HepG2 (cell line): ENCODE measurements around the gene GALNTL6. TPM values are rescaled to one million over a fixed set of nuclear protein-coding genes. Genes with fewer than 3 reads are reported as not detected.

Experiments
- ATAC-seq: fragments of 200-7000 bp; cut with Tn5 transposase; 3 replicates; pipeline ENCODE4 v1.9.1; 2020; ENCODE audit warnings: mild to moderate bottlenecking, moderate library complexity
- BruUV-seq: library from RNA; stranded (reverse); fragments of 400-500 nt; replicated peaks from 2 replicates; lab custom pipeline; 2021; lab: Mats Ljungman, UMichigan
- CTCF ChIA-PET: fragments of 300-600 bp; formaldehyde crosslinking; extraction: SDS; loops from one replicate; lab custom pipeline; 2021; ENCODE audit warnings: low total read pairs, inconsistent platforms, low intra/inter-chr PET ratio; lab: Yijun Ruan, JAX
- POLR2A ChIA-PET: fragments of 350-600 bp; sonication (Branson Sonifier 250); formaldehyde crosslinking; loops from one replicate; lab custom pipeline; 2020; ENCODE audit warnings: antibody characterized with exemption, inconsistent platforms; lab: Yijun Ruan, JAX
- DNase-seq: peaks from one replicate; pipeline ENCODE4 v3.0.0-alpha.2; 2015; ENCODE audit warnings: low spot score
- FAIRE-seq: peaks from 3 replicates; lab custom pipeline; 2011; peaks lifted over from hg19 to GRCh38; lab: Jason Lieb, UNC
- H2AFZ ChIP-seq: one replicate; pipeline ENCODE4 v1.6.1; 2011; ENCODE audit warnings: low read length, inconsistent platforms
- H3K27ac ChIP-seq: fragments of 300-600 bp; 3 replicates; pipeline ENCODE4 v1.8.0; 2011; ENCODE audit warnings: mixed run types, mild to moderate bottlenecking, mixed read lengths, low read length, inconsistent platforms; ENCODE audit not compliant: insufficient read depth; ENCODE audit errors: extremely low read length
- H3K27me3 ChIP-seq, 2 experiments: fragments of 200-600 bp in 1 of 2; 2 replicates in 1 of 2; 3 replicates in 1 of 2; pipeline versions ENCODE4 v1.6.0 to v1.8.0; 2011; ENCODE audit warnings: low read length in 2 of 2, mild to moderate bottlenecking in 2 of 2, moderate library complexity in 2 of 2, inconsistent platforms in 1 of 2; ENCODE audit not compliant: insufficient read depth in 2 of 2, control insufficient read depth in 1 of 2
- H3K36me3 ChIP-seq, 2 experiments: fragments of 200-600 bp in 1 of 2; replicated peaks in 1 of 2; 2 replicates in 1 of 2; 3 replicates in 1 of 2; pipeline versions ENCODE4 v1.5.1 to v1.8.0; 2011; ENCODE audit warnings: low read length in 2 of 2, inconsistent platforms in 1 of 2; ENCODE audit not compliant: insufficient read depth in 2 of 2, control insufficient read depth in 1 of 2
- H3K4me1 ChIP-seq: 2 replicates; pipeline ENCODE4 v1.5.1; 2012; ENCODE audit warnings: low read length, inconsistent platforms; ENCODE audit not compliant: insufficient read depth
- H3K4me2 ChIP-seq: 2 replicates; pipeline ENCODE4 v1.6.0; 2011; ENCODE audit warnings: low read depth, low read length, inconsistent platforms
- H3K4me3 ChIP-seq, 3 experiments: fragments of 200-600 bp in 1 of 3; sonication (generic), shearing (Covaris generic) in 1 of 3; replicated peaks in 1 of 3; 2 replicates each; pipeline ENCODE4 v1.5.1; 2011 to 2016; ENCODE audit warnings: low read length in 3 of 3, inconsistent platforms in 2 of 3, low read depth in 2 of 3, mild to moderate bottlenecking in 2 of 3, control low read depth in 1 of 3, mixed read lengths in 1 of 3; ENCODE audit not compliant: insufficient read depth in 1 of 3
- H3K79me2 ChIP-seq: one replicate; pipeline ENCODE4 v1.6.1; 2011; ENCODE audit warnings: low read length, inconsistent platforms; ENCODE audit not compliant: insufficient read depth
- H3K9ac ChIP-seq: 2 replicates; pipeline ENCODE4 v1.6.0; 2011; ENCODE audit warnings: mild to moderate bottlenecking, low read depth, low read length, inconsistent platforms; ENCODE audit not compliant: insufficient read depth
- H3K9me3 ChIP-seq: 2 replicates; pipeline ENCODE4 v1.5.1; 2012; ENCODE audit warnings: mild to moderate bottlenecking, low read length
- H4K20me1 ChIP-seq: 2 replicates; pipeline ENCODE4 v1.6.0; 2011; ENCODE audit warnings: inconsistent platforms, mild to moderate bottlenecking, low read length, moderate library complexity; ENCODE audit not compliant: insufficient read depth
- CBX2 ChIP-seq, 2 experiments: fragments of 200-600 bp in 1 of 2; sonication (generic); formaldehyde crosslinking in 1 of 2; IDR thresholded peaks; 2 replicates each; pipeline versions ENCODE4 v1.7.0 to v1.8.1; 2018 to 2022; ENCODE audit warnings: low read depth in 2 of 2, low read length in 1 of 2, mild to moderate bottlenecking in 1 of 2, missing genetic modification reagents in 1 of 2
- IRX3 ChIP-seq: sonication (generic); formaldehyde crosslinking; IDR thresholded peaks from 2 replicates; pipeline ENCODE4 v1.8.1; 2023; ENCODE audit warnings: mild to moderate bottlenecking, low read depth, missing genetic modification reagents, borderline replicate concordance
- MAZ ChIP-seq, 2 experiments: sonication (generic) in 1 of 2; formaldehyde crosslinking in 1 of 2; IDR thresholded peaks; 2 replicates each; pipeline versions ENCODE4 v1.5.0 to v1.6.1; 2012 to 2020; ENCODE audit warnings: low read depth in 2 of 2, mild to moderate bottlenecking in 2 of 2, borderline replicate concordance in 1 of 2, improper control_type of control experiment in 1 of 2, low read length in 1 of 2, missing genetic modification reagents in 1 of 2, moderate library complexity in 1 of 2
- MED8 ChIP-seq: sonication (generic); formaldehyde crosslinking; IDR thresholded peaks from 2 replicates; pipeline ENCODE4 v1.8.1; 2023; ENCODE audit warnings: mild to moderate bottlenecking, missing genetic modification reagents; ENCODE audit not compliant: insufficient replicate concordance
- XBP1 ChIP-seq: sonication (generic); formaldehyde crosslinking; IDR thresholded peaks from 2 replicates; pipeline ENCODE4 v1.5.0; 2020; ENCODE audit warnings: missing genetic modification reagents
- ZNF263 ChIP-seq: sonication (generic); formaldehyde crosslinking; IDR thresholded peaks from 2 replicates; pipeline ENCODE4 v1.4.0; 2020; ENCODE audit warnings: missing genetic modification reagents
- WGBS: methylation state at CpG from one replicate; pipeline ENCODE4 v1.1.6; 2017; ENCODE audit warnings: low lambda C conversion rate; 5-methylcytosine and 5-hydroxymethylcytosine counted together
- in situ Hi-C: cut with HindIII; loops from 2 replicates; pipeline ENCODE4 v1.10.0; 2017; ENCODE audit warnings: low pct_unique_long_range_greater_than_20kb; ENCODE audit not compliant: extremely low pct_ligation_motif_present
- intact Hi-C: fragments of 100-400 bp; cut with micrococcal nuclease; formaldehyde crosslinking; loops from one replicate; pipeline ENCODE4 v1.10.0; 2022; ENCODE audit not compliant: unreplicated experiment
- polyA plus RNA-seq, 8 experiments: library from polyadenylated mRNA; depleted of rRNA in 3 of 8; stranded (reverse) in 7 of 8; unstranded in 1 of 8; fragments of >200 nt; fragmentation: Illumina TruSeq in 4 of 8; extraction: Trizol in 4 of 8; gene quantifications; 2 replicates each; pipeline versions ENCODE4 v1.2.1 to v1.2.3, GENCODE V29; 2011 to 2016; ENCODE audit warnings: low read depth in 4 of 8, missing spikeins in 1 of 8, mixed read lengths in 1 of 8; ENCODE audit not compliant: insufficient read depth in 1 of 8
- total RNA-seq, 5 experiments: library from RNA; depleted of rRNA; stranded (reverse); fragments of >200 nt; fragmentation: Illumina TruSeq; extraction: Trizol; gene quantifications; 2 replicates each; pipeline ENCODE4 v1.2.3, GENCODE V29; 2016; ENCODE audit warnings: low read depth in 1 of 5
- TF ChIP-seq, protein P1 (sequence below): sonication (generic); formaldehyde crosslinking; IDR thresholded peaks from 2 replicates; pipeline ENCODE4 v1.5.0; 2020; ENCODE audit warnings: missing genetic modification reagents, mild to moderate bottlenecking, borderline replicate concordance
- TF ChIP-seq, protein P2 (sequence below): sonication (generic); formaldehyde crosslinking; IDR thresholded peaks from 2 replicates; pipeline ENCODE4 v1.4.0; 2020; ENCODE audit warnings: missing genetic modification reagents
- TF ChIP-seq, protein P3 (sequence below): sonication (generic); formaldehyde crosslinking; conservative IDR thresholded peaks from 2 replicates; pipeline ENCODE4 v1.4.0; 2020; ENCODE audit warnings: missing genetic modification reagents
- TF ChIP-seq, protein P4 (sequence below): sonication (generic); formaldehyde crosslinking; IDR thresholded peaks from 2 replicates; pipeline ENCODE4 v1.4.0; 2020; ENCODE audit warnings: missing genetic modification reagents
- TF ChIP-seq, protein P5 (sequence below): sonication (generic); formaldehyde crosslinking; IDR thresholded peaks from 2 replicates; pipeline ENCODE4 v1.4.0; 2020; ENCODE audit warnings: missing genetic modification reagents

GALNTL6 gene
- total and polyA plus RNA-seq, 2 of the 13 experiments (the other 11 are each of a cell fraction or from before 2014, with no cell fraction given) = not detected

DNA sequence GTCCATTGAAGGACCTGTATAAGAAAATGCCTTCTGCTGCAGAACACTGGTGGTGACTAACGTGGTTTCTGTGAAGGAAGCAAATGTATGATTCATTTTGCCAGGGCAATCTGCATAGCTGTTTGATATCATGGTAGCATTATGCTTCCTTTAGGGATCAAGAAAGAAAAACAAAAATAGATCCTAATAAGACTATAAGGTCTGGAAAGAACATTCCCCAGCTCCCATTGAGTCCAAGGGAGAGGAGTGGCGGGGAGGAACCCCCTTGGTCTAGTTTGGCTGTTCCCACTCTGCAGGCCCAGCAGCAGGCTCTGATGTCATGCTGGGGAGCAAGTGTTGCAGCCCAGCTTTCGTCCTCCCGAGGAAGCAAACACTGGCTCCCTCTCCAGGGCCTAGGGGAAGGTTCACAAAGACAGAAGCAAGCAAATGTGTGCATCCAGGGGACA, 1200.9 kb downstream of the GALNTL6 start:
- H3K4me3 ChIP-seq = no peak overlapping the region
- H3K36me3 ChIP-seq = no peaks in the 10 kb centered on the region
- no peaks in the 10 kb centered on the region for H3K79me2 ChIP-seq
- H3K9me3 ChIP-seq = no peaks in the 10 kb centered on the region
- H3K27me3 ChIP-seq = no peaks in the 10 kb centered on the region
- H3K9ac ChIP-seq = no peak overlapping the region
- ChIA-PET CTCF (interaction anchor here (0.7 to 1.8 kb wide), 2 partner anchors 241 to 244 kb away, joined by 3 to 14 read pairs; no protein-coding TSS in a partner anchor), POLR2A (no interaction called here)
- 4% methylated on average over 4 of the region's 4 CpGs for WGBS
- H3K27ac ChIP-seq = no peak overlapping the region
- intact Hi-C loops = no loop called here
- no TSS peak for BruUV-seq
- H3K4me2 ChIP-seq = no peak overlapping the region
- DNase-seq (no peak), FAIRE-seq (no peak), ATAC-seq (peak; percentile 47; the same call in 2 of the 3 replicates)
- no peak overlapping the region for H2AFZ ChIP-seq
- TF ChIP-seq ZNF263 (no peak), IRX3 (CRISPR knock-in tag) (no peak)
- in situ Hi-C loops = loop anchor here (5.0 to 25.0 kb wide), 2 partner anchors 243 to 398 kb away; no protein-coding TSS in a partner anchor
- no peaks in the 10 kb centered on the region for H4K20me1 ChIP-seq
- H3K4me1 ChIP-seq = no peaks in the 10 kb centered on the region

DNA sequence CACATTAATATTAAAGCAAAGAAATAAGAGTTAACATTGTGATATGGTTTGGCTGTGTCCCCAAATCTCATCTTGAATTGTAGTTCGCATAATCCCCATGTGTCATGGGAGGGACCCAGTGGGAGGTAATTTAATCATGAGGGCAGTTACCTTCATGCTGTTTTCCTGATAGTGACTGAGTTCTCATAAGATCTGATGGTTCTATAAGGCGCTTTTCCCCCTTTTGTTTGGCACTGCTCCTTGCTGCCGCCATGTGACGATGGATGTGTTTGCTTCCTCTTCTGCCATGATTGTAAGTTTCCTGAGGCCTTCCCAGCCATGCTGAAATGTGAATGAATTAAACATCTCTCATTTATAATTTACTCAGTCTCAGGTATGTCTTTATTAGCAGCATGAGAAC, 1201.6 kb downstream of the GALNTL6 start:
- H3K27me3 ChIP-seq = no peaks in the 10 kb centered on the region
- no peaks in the 10 kb centered on the region for H3K79me2 ChIP-seq
- in situ Hi-C loops = loop anchor here (5.0 to 25.0 kb wide), 2 partner anchors 242 to 397 kb away; no protein-coding TSS in a partner anchor
- no peak overlapping the region for H3K9ac ChIP-seq
- ATAC-seq (no peak), DNase-seq (no peak), FAIRE-seq (no peak)
- H4K20me1 ChIP-seq = no peaks in the 10 kb centered on the region
- CTCF ChIA-PET = no interaction called here
- intact Hi-C loops = no loop called here
- WGBS = 26% methylated on average over 4 of the region's 4 CpGs
- H3K27ac ChIP-seq = no peak overlapping the region
- BruUV-seq = no TSS peak
- no peak overlapping the region for H2AFZ ChIP-seq
- H3K4me1 ChIP-seq = no peaks in the 10 kb centered on the region
- H3K4me3 ChIP-seq = no peak overlapping the region
- TF ChIP-seq, protein P1, sequence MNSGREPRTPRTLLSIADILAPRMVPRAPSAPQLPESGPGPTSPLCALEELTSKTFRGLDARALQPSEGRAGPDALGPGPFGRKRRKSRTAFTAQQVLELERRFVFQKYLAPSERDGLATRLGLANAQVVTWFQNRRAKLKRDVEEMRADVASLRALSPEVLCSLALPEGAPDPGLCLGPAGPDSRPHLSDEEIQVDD (CRISPR knock-in tag) = no peak
- no peak for TF ChIP-seq XBP1 (CRISPR knock-in tag)
- no peak for TF ChIP-seq MAZ (IDR thresholded peaks at IDR 0.05; ENCODE audit: borderline replicate concordance, low read depth, low read length)
- no peak for TF ChIP-seq MAZ (CRISPR knock-in tag; IDR thresholded peaks at IDR 0.05; ENCODE audit: low read depth)
- TF ChIP-seq, protein P2, sequence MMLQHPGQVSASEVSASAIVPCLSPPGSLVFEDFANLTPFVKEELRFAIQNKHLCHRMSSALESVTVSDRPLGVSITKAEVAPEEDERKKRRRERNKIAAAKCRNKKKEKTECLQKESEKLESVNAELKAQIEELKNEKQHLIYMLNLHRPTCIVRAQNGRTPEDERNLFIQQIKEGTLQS (CRISPR knock-in tag) = no peak
- TF ChIP-seq, protein P3, sequence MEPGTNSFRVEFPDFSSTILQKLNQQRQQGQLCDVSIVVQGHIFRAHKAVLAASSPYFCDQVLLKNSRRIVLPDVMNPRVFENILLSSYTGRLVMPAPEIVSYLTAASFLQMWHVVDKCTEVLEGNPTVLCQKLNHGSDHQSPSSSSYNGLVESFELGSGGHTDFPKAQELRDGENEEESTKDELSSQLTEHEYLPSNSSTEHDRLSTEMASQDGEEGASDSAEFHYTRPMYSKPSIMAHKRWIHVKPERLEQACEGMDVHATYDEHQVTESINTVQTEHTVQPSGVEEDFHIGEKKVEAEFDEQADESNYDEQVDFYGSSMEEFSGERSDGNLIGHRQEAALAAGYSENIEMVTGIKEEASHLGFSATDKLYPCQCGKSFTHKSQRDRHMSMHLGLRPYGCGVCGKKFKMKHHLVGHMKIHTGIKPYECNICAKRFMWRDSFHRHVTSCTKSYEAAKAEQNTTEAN (CRISPR knock-in tag) = no peak
- TF ChIP-seq, protein P4, sequence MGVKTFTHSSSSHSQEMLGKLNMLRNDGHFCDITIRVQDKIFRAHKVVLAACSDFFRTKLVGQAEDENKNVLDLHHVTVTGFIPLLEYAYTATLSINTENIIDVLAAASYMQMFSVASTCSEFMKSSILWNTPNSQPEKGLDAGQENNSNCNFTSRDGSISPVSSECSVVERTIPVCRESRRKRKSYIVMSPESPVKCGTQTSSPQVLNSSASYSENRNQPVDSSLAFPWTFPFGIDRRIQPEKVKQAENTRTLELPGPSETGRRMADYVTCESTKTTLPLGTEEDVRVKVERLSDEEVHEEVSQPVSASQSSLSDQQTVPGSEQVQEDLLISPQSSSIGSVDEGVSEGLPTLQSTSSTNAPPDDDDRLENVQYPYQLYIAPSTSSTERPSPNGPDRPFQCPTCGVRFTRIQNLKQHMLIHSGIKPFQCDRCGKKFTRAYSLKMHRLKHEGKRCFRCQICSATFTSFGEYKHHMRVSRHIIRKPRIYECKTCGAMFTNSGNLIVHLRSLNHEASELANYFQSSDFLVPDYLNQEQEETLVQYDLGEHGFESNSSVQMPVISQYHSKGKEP = no peak
- TF ChIP-seq, protein P5, sequence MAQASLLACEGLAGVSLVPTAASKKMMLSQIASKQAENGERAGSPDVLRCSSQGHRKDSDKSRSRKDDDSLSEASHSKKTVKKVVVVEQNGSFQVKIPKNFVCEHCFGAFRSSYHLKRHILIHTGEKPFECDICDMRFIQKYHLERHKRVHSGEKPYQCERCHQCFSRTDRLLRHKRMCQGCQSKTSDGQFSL (CRISPR knock-in tag) = no peak
- no peak for TF ChIP-seq MED8 (CRISPR knock-in tag)
- TF ChIP-seq CBX2 (IDR thresholded peaks at IDR 0.05; ENCODE audit: low read depth, low read length) = no peak
- TF ChIP-seq CBX2 (CRISPR knock-in tag; IDR thresholded peaks at IDR 0.05; ENCODE audit: low read depth) = no peak
- POLR2A ChIA-PET = no interaction called here
- H3K36me3 ChIP-seq = no peaks in the 10 kb centered on the region
- H3K4me2 ChIP-seq = no peak overlapping the region
- H3K9me3 ChIP-seq = no peaks in the 10 kb centered on the region
